HUES64 (cell line): Measurements from ENCODE around the gene PARP1.

Experiments used
- H3K27ac ChIP-seq: 2 replicates; pipeline ENCODE4 v1.7.0; 2013; ENCODE audit warnings: low read depth, low read length, inconsistent platforms
- H3K27me3 ChIP-seq: 2 replicates; pipeline ENCODE4 v1.6.1; 2013; ENCODE audit warnings: mild to moderate bottlenecking, low read length; ENCODE audit not compliant: insufficient read depth
- H3K36me3 ChIP-seq: 2 replicates; pipeline ENCODE4 v1.6.1; 2013; ENCODE audit warnings: mild to moderate bottlenecking, low read length; ENCODE audit not compliant: insufficient read depth
- H3K4me1 ChIP-seq: 2 replicates; pipeline ENCODE4 v1.6.1; 2013; ENCODE audit warnings: mild to moderate bottlenecking, low read length, moderate library complexity; ENCODE audit not compliant: insufficient read depth
- H3K4me3 ChIP-seq: 2 replicates; pipeline ENCODE4 v1.5.1; 2013; ENCODE audit warnings: mild to moderate bottlenecking, low read length, moderate library complexity
- H3K9ac ChIP-seq: 2 replicates; pipeline ENCODE4 v1.6.1; 2013; ENCODE audit warnings: mild to moderate bottlenecking, low read depth, low read length
- H3K9me3 ChIP-seq: 2 replicates; pipeline ENCODE4 v1.6.1; 2013; ENCODE audit warnings: low read depth, low read length; ENCODE audit not compliant: insufficient read depth
- WGBS: fragments of 150-250, 120-280 bp; methylation state at CpG from one replicate; pipeline ENCODE4 v1.1.7; 2013; ENCODE audit warnings: missing lambda C conversion rate; 5-methylcytosine and 5-hydroxymethylcytosine counted together

PARP1 gene

DNA sequence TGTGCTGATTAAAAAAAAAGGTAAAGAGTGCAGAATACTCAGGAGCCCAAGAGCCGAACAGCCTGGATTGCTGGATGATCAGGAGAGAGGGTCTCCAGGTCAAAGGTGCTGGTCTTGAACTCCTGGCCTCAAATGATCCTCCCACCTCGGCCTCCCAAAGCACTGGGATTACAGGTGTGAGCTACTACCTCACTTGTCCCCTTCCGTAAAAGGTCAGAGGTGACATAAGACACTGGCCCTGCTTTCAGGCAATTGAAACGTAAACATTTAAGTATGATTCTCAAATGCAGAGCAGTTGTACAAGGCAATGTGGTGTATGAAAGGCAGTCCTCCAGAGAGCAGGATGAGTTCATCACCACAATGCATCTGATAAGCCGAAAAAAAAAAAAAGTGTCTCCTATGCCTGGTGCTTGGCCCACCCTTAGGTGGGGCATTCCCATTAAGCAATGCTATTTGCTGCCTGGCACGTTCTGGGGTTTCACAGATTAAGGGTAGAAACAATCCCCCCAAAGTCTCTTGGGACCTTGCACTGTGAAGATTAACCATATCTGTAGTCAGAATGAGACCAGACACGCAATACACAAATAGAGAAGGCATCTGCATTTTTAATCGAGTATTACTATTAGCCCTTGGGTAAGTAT is 47.7 kb downstream of the PARP1 start:
- peaks cover 93% of the 10 kb centered on the region for H3K36me3 ChIP-seq
- no peaks in the 10 kb centered on the region for H3K4me1 ChIP-seq
- no peak overlapping the region for H3K27ac ChIP-seq
- 97% methylated on average over 8 of the region's 8 CpGs for WGBS
- no peak overlapping the region for H3K9ac ChIP-seq
- H3K4me3 ChIP-seq = no peak overlapping the region
- H3K27me3 ChIP-seq = no peaks in the 10 kb centered on the region
- H3K9me3 ChIP-seq = no peaks in the 10 kb centered on the region

DNA sequence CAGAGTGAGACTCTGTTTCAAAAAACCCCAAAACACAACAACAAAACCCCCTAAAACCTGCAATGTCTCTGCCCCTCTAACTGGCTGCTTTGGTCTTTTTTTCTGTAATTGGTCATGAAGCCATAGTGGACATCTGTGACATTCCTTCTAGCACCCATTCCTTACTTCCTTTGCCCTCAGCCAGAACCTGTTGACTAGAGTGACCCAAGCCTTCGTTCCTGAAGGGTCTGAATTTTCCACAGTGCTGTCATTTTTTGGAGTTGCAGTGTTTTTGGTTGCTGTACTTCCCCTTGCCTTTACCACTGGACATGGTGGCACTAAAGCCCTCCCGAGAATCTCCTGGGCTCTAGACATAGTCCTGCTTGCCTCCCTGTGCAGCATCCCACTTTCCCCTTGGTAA is 50.5 kb downstream of the PARP1 start:
- Histone ChIP-seq H3K27me3 (no peaks in the 10 kb centered on the region), H3K9me3 (no peaks in the 10 kb centered on the region), H3K9ac (no peak overlapping the region), H3K36me3 (peaks cover 66% of the 10 kb centered on the region), H3K4me3 (no peak overlapping the region), H3K27ac (no peak overlapping the region), H3K4me1 (no peaks in the 10 kb centered on the region)
- WGBS = 97% methylated on average over 2 of the region's 2 CpGs

DNA sequence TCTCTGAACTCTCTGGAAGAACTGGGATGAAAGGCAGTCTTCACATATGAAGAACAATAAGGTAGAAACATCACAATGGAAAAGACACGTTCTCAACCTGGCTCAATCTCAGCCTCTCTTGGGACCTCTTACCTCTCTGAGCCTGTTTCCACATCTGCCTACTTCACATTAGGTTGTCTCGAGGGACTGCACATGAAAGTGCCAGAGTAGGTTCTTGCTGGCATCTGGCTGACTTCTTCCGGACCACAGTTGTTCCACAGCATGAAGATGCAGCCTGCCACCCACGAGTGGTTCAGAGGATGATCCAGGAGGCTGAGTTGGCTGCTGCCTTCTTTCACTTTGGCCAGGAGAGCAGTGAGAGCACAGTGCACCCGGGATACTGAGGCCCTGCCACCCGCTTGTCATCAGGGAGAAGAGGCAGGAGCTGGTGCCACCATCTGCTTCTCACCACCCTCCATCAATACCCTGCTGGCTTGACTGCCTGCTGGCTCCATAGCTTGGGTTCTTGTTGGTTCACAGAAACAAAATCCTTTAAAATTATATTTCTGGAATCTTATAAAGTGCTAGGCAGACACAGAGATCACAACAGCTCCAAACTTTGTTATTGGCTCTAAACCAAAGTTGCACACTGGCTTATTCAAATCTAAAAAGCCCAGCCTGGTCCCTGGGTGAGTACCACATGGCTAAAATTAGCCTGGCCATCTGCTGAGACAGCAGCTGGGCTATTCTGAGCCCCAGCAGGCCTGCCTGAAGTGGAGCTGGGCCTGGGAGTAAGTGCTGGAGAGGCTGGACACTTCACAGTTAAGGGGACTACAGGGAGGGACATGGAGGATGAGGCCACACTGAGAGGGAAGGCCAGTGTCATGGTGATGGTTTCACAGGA is 52.0 kb downstream of the PARP1 start:
- Histone ChIP-seq H3K36me3 (peaks cover 51% of the 10 kb centered on the region), H3K27me3 (no peaks in the 10 kb centered on the region), H3K27ac (no peak overlapping the region), H3K4me1 (no peaks in the 10 kb centered on the region), H3K4me3 (no peak overlapping the region), H3K9ac (no peak overlapping the region), H3K9me3 (no peaks in the 10 kb centered on the region)
- WGBS = 94% methylated on average over 6 of the region's 6 CpGs

DNA sequence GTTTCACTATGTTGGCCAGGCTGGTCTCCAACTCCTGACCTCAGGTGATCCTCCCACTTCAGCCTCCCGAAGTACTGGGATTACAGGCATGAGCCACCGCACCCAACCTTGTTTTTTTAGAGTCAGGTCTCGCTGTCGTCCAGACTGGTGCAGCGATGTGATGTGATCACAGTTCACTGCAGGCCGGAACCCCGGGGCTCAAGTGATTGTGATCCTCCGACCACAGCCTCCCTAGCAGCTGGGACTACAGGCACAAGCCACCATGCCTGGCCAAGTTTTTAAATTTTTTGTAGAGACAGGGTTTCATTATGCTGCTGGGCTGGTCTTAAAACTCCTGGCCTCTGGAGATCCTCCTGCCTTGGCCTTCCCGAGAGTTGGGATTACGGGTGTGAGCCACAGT is 52.9 kb downstream of the PARP1 start:
- Histone ChIP-seq H3K36me3 (peaks cover 42% of the 10 kb centered on the region), H3K9ac (no peak overlapping the region)
- WGBS = 96% methylated on average over 10 of the region's 10 CpGs

DNA sequence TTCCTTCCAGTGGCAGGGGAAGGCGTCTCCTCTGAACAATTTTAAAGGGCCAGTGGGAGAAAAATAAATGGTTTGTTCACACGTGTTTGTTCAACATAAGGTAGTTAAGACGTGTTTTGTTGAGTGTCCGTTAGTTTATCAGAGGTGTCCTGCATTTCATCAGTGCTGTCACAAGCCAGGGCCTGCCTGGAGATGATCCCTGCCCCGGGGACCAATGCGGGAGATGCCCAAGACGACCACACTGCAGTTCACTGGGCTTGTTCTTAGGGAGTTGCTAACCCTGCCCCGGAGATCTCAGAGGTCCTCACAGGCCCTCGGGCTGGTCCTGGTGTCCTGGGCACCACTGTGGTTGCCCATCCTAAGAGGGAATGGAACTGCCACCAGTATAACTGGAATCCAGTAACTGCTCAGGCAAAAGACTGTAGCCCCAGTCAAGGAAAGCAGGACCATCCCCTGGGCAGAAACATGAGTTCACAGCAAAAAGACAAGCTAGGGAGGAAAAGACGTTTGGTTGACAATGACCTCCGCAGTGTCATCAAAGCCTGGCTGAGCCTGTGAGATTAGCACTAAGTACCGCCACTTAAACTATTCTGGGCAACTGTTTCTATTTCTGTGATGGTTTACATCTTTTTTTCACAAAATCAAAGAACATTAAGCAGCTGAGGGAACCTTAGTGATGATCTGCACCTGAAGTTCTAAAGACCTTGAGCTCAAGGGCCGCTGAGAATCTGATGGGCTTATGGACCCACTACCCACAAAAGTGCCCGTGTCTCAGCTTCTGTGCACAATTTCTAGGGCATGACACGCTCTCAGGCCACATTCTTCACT is 54.0 kb downstream of the PARP1 start:
- Histone ChIP-seq H3K27me3 (no peaks in the 10 kb centered on the region), H3K36me3 (peaks cover 31% of the 10 kb centered on the region), H3K4me3 (no peak overlapping the region), H3K9ac (no peak overlapping the region), H3K27ac (no peak overlapping the region), H3K9me3 (no peaks in the 10 kb centered on the region), H3K4me1 (no peaks in the 10 kb centered on the region)
- 85% methylated on average over 15 of the region's 15 CpGs for WGBS

More for the DNA sequence above, 52.9 kb downstream of the PARP1 start:
- Histone ChIP-seq H3K4me3 (no peak overlapping the region), H3K9me3 (no peaks in the 10 kb centered on the region), H3K27ac (no peak overlapping the region), H3K4me1 (no peaks in the 10 kb centered on the region), H3K27me3 (no peaks in the 10 kb centered on the region)

DNA sequence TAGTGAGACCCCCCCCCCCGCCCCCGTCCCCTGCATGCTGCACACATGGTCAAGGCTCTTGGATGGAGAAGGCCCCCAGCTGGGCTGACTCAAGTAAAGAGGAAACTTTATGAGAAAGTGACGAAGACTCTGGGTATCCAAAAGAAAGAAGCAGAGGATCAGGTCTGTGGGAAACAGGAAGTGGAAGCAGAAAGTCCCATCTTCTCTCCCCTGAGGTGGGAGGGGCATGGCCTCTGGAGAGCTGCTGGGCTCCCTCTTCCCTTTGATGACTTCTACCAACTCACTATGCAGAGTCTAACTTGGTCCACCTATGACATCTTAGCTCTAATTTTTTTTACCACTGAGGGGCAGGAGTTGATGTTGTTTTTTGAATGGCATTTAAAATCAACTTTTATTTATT is 56.2 kb downstream of the PARP1 start:
- H3K4me1 ChIP-seq = no peaks in the 10 kb centered on the region
- H3K36me3 ChIP-seq = peaks cover 16% of the 10 kb centered on the region
- H3K27ac ChIP-seq = no peak overlapping the region
- H3K9ac ChIP-seq = no peak overlapping the region
- no peaks in the 10 kb centered on the region for H3K27me3 ChIP-seq
- no peaks in the 10 kb centered on the region for H3K9me3 ChIP-seq
- no peak overlapping the region for H3K4me3 ChIP-seq
- WGBS = 85% methylated on average over 3 of the region's 3 CpGs

DNA sequence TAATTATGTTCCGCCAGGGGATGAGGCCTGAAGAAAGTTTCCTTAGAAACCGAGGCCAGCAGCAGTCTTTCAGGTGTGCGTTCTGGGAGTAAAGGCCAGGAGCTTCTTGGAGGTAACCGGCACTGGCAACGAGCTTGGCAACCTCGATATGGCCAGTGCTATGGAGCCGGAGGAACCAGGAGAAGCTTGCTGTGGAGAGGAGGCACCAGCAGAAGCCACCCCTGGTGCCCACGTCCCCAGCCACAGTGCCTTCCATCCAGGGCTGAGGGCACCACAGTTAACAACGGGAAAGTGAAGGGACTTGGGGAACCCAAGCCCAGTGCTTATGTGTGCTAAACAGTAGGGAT is 57.4 kb downstream of the PARP1 start:
- peaks cover 4% of the 10 kb centered on the region; the same call in 1 of the 2 replicates for H3K36me3 ChIP-seq
- H3K4me1 ChIP-seq = no peaks in the 10 kb centered on the region
- 94% methylated on average over 9 of the region's 9 CpGs for WGBS
- H3K27me3 ChIP-seq = no peaks in the 10 kb centered on the region
- H3K9me3 ChIP-seq = no peaks in the 10 kb centered on the region
- no peak overlapping the region for H3K4me3 ChIP-seq
- no peak overlapping the region for H3K27ac ChIP-seq
- no peak overlapping the region for H3K9ac ChIP-seq

DNA sequence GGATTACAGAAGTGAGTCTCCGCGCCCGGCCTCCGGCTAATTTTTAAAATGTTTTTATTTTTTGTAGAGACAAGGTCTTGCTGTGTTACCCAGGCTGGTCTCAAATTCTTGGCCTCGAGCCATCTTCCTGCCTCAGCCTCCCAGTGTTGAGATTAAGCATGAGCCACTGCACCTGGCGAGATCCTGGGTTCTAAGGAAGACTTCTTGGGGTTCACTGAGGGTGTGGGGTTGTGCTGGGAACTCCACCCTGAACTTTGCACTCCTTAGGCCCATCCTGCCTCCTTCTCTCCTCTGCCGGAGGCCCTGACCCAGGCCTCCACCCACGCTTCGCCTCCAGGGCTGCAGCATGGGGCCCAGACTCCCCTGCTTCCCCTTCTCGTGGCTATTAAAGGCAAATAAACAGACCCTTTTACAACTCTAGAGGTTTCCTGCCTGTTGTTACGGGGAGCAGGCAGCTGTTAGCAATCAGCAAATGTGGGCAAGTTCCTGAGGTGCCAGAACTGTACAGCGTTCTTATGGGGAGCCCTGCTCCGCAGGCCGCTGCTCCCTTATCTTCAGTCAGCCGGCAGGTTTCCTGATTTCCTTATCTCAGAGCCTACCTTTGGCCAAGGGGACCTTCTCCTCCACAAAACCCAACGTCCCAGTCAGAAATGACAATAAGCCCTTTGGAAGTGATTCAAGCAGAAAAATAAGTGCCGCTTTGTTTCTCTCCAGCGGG is 57.9 kb downstream of the PARP1 start:
- H3K4me1 ChIP-seq = no peaks in the 10 kb centered on the region
- no peaks in the 10 kb centered on the region for H3K9me3 ChIP-seq
- 88% methylated on average over 18 of the region's 18 CpGs for WGBS
- no peaks in the 10 kb centered on the region for H3K27me3 ChIP-seq
- H3K27ac ChIP-seq = no peak overlapping the region
- H3K36me3 ChIP-seq = no peaks in the 10 kb centered on the region
- H3K9ac ChIP-seq = no peak overlapping the region
- no peak overlapping the region for H3K4me3 ChIP-seq

DNA sequence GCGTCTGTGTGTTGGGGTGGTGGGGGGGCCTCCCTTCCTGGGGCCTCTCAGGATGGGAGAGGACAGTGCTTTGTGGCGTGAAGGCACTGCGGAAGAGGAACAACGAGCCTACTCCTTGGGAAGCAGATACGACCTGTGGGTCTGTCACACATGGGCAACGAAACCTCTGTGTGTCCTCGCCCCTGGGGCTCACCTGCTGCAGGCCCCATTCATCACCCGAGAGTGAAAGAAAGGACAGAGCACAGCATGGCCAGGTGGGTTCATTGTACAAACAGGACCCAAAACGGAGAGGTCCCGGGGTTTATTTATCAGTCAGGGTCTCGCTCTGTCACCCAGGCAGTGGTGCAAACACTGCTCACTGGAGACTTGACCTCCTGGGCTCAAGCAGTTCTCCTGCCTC is 58.8 kb downstream of the PARP1 start:
- Histone ChIP-seq H3K9me3 (no peaks in the 10 kb centered on the region), H3K27me3 (no peaks in the 10 kb centered on the region), H3K36me3 (no peaks in the 10 kb centered on the region), H3K9ac (no peak overlapping the region), H3K27ac (no peak overlapping the region), H3K4me1 (no peaks in the 10 kb centered on the region), H3K4me3 (no peak overlapping the region)
- WGBS = 91% methylated on average over 11 of the region's 11 CpGs

DNA sequence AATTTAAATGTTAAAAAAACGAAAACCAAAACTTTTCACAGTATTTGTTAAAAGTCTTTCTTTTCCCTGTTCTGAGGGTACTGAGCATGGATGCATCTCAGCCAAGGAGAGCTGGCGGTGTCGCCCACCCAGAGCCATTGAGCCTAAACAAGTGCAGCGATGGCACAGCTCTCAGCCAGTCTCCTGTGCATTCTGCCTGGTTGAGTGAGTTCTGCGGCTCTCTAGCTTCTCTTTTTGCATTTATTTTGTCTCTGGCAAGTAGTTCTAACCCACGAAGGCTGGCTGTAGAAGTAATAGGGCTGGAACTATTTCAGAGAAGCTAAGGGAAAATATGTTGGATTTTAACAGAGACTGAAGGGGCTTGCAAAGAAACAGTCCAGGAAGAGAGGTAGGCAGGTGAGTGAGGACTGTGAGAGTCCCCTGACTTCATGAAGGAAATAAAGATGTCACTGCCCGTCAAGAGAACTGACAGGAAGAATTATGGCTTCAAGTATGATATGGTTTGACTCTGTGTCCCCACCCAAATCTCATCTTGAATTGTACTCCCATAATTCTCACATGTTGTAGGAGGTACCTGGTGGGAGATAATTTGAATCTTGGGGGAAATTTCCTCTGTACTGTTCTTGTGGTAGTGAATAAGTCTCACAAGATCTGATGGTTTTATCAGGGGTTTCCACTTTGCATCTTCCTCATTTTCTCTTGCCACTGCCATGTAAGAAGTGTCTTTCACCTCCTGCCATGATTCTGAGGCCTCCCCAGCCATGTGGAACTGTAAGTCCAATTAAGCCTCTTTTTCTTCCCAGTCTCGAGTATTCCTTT is 63.2 kb downstream of the PARP1 start:
- H3K4me3 ChIP-seq = no peak overlapping the region
- H3K9ac ChIP-seq = no peak overlapping the region
- no peaks in the 10 kb centered on the region for H3K4me1 ChIP-seq

More for the DNA sequence above, 63.2 kb downstream of the PARP1 start:
- Histone ChIP-seq H3K27ac (no peak overlapping the region), H3K36me3 (no peaks in the 10 kb centered on the region), H3K27me3 (no peaks in the 10 kb centered on the region), H3K9me3 (no peaks in the 10 kb centered on the region)
- 75% methylated on average over 8 of the region's 8 CpGs for WGBS
